ENCODE results near the gene HOXB5. TPM values are rescaled to one million over a fixed set of nuclear protein-coding genes. Genes with fewer than 3 reads are reported as not detected.

HOXB5 gene
- total RNA-seq, 2 experiments from 2014 or later, result 0.20 TPM; not detected in 1

DNA sequence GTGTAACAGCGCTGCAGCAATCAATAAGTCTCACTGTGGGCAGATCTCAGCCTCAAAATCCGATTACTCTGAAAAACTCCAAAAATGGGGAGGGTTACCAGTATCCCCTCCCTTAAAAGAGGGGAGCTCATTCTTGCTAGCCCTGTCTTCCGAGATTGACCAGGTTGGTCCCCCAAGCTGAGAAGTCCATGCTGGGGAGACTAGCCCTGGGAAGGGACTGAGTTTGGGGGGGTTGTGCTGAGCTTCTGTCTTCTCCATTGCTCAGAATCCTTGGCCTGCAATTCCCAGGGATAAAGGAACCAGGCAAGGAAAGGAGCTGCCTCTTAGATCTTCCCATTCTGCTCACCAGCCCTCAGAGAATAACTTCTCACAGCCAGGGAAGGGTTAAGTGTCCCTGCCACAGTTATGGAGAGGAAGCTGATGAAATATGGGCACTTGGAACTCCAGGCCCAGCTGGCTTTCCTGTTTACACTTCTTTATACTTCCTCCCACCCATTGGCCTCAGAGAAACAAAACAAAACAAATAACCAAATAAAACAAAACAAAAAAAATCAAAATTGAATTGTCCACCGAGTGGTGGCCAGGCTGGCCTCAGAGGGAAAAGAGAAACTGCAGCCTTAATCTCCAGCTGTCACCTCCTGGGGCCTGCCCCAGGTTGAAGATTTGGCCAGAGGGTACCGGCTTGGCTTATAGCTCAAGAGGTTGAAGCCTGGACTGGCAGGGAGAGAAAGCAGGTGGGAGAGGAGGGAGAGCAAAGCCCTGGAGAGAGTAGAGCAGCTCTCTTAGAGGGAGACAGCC, 6.1 kb downstream of the HOXB5 start:
- no peaks in the 10 kb centered on the region for H3K9me3 Mint-ChIP-seq
- peaks cover 79% of the 10 kb centered on the region for H3K27me3 Mint-ChIP-seq
- POLR2A ChIA-PET, result interaction anchor here (0.7 to 1.2 kb wide), 6 partner anchors 14 to 235 kb away, joined by 3 to 4 read pairs (median 3); partner anchors contain the start of gene HOXB9
- no peak overlapping the region for H3K27ac Mint-ChIP-seq
- no peak for DNase-seq
- CTCF ChIA-PET, result interaction anchor here (0.5 to 2.5 kb wide), 10 partner anchors 31 to 328 kb away, joined by 3 to 12 read pairs (median 3); no protein-coding TSS in a partner anchor
- H3K36me3 Mint-ChIP-seq (ENCODE audit: low read depth), result no peaks in the 10 kb centered on the region
- no peak overlapping the region for H3K4me3 Mint-ChIP-seq
- peaks cover 45% of the 10 kb centered on the region for H3K4me1 Mint-ChIP-seq

DNA sequence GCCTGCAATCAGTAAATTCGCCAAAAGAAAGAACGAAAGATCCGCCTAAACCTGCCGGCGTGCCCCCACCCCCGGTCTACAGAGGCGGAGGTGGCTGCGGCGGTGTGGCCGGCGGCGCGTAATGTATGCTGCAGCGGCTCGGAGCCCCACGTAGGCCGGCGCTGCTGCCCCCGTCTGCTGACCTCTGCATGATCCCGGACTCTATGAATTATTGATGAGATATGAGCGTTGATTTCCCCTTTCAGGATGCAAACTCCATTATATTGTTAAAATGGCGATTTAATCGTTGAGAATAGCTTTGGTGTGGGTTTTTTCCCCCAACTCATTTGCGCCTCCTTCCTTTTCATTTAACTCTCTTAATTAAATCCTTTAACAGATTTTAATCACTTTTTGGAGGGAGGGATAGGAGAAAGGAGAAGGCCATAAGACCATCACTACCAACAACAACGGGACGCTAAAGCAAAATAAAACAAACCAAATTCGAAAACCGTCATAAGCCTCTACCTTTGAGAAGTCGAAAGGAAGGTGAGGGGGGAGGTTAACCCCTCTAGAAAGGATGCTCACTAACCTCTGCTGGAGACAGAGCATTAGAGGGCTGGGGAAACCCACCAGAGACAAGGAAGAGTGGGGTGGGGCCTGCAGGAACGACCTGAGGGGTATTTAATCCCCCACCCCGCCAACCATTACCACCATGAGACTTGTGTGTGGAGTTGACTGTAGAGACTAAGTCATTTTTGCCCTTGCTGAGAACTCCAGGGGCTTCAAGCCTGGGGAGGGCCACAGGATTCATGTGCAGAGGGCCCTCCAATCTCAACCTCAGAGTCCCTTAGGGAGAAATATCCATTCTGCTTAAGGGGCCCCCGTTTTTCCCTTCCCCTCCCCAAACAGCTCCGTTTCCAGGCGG, 7.0 kb downstream of the HOXB5 start:
- DNase-seq, result peak; percentile 46
- Mint-ChIP-seq H3K27me3 (peaks cover 80% of the 10 kb centered on the region), H3K36me3 (ENCODE audit: low read depth) (no peaks in the 10 kb centered on the region), H3K4me1 (peaks cover 47% of the 10 kb centered on the region), H3K4me3 (peak overlapping the region; percentile 92), H3K27ac (peak overlapping the region; percentile 19), H3K9me3 (no peaks in the 10 kb centered on the region)
- ChIA-PET POLR2A (interaction anchor here (1.0 kb wide), 2 partner anchors 95 to 234 kb away, joined by 3 to 4 read pairs; no protein-coding TSS in a partner anchor), CTCF (interaction anchor here (0.6 to 1.0 kb wide), 3 partner anchors 39 to 133 kb away, joined by 3 read pairs; no protein-coding TSS in a partner anchor)

DNA sequence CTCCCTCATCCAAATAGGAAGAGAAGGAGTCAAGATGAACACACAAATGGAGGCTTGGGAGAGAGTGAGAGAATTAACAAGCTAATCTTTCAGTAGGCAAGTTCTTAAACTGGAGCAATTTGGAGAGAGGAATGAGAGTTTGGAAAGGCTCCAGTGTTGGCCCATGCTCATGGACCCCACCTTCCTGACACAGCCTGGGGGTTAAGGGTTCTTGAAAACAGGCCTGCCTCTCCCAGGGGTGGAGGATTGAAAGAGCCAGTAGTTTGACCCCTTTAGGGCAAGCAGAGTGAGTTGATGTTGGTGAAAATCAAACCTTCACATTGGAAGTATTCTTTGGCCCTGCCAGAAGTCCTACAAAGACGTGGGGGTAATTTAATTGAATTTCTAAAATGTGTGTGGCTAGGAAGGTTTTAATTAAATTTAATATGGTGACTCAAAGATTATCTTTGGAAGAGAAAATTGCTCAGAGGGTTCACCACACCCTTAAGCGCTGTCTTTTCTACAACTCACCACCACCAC, 9.3 kb downstream of the HOXB5 start:
- H3K9me3 Mint-ChIP-seq, result no peaks in the 10 kb centered on the region
- H3K4me3 Mint-ChIP-seq, result peak overlapping the region; percentile 92
- no peak overlapping the region for H3K27ac Mint-ChIP-seq
- peaks cover 80% of the 10 kb centered on the region for H3K27me3 Mint-ChIP-seq
- H3K4me1 Mint-ChIP-seq, result peaks cover 66% of the 10 kb centered on the region
- POLR2A ChIA-PET, result no interaction called here
- DNase-seq, result no peak
- H3K36me3 Mint-ChIP-seq (ENCODE audit: low read depth), result peaks cover 3% of the 10 kb centered on the region
- CTCF ChIA-PET, result interaction anchor here (1.0 to 2.4 kb wide), 4 partner anchors 9 to 276 kb away, joined by 4 to 14 read pairs (median 6); partner anchors contain the start of gene HOXB5

DNA sequence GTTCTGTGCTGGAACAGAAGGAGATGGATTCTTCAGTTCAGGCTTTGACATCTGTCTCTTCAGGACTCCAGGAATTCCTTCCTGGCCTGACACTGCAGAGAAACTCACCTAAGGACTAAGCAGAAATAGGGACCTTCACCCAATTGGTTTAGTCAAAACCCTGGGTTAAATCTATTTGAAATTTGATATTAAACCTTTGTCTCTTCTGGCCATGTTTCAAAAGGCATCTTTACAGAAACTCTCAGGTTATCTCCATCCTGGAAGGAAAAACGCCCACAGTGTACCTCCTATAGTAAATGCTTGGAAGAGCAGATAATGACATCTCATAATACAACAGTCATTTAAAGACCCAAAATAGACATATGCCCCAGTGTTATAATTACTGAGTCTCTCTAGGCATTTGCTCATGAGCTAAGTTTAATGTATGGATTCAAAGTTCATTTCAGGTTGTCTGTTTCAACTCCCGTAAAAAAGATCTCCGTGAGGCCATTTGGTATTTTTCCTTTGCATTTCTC, 9.8 kb downstream of the HOXB5 start:
- ChIA-PET CTCF (interaction anchor here (0.5 to 2.4 kb wide), 5 partner anchors 9 to 276 kb away, joined by 4 to 14 read pairs (median 5); partner anchors contain the start of gene HOXB5), POLR2A (interaction anchor here (0.8 to 1.1 kb wide), 2 partner anchors 130 to 250 kb away, joined by 3 to 6 read pairs; no protein-coding TSS in a partner anchor)
- H3K9me3 Mint-ChIP-seq, result no peaks in the 10 kb centered on the region
- H3K36me3 Mint-ChIP-seq (ENCODE audit: low read depth), result peaks cover 3% of the 10 kb centered on the region
- H3K27ac Mint-ChIP-seq, result no peak overlapping the region
- peaks cover 71% of the 10 kb centered on the region for H3K4me1 Mint-ChIP-seq
- H3K4me3 Mint-ChIP-seq, result peak overlapping the region; percentile 92
- H3K27me3 Mint-ChIP-seq, result peaks cover 80% of the 10 kb centered on the region
- no peak for DNase-seq

DNA sequence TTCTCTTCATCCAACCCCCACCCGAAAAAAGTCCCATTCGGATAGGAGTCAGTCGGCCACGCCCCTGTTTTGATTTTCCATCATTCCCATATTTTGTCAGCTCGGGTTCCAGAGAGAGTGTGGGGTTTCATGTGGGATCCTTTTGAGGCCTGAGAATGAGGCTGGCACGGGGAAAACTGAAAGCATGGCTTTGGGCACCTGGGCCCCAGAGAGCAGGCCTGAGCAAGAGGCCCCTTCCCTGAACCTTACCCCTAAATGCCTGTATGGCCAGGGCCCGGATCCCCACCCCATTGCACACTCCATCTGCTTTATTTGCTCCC, 10.9 kb downstream of the HOXB5 start:
- no peak overlapping the region for H3K27ac Mint-ChIP-seq
- H3K4me3 Mint-ChIP-seq, result peak overlapping the region; percentile 65
- H3K36me3 Mint-ChIP-seq (ENCODE audit: low read depth), result peaks cover 3% of the 10 kb centered on the region
- peaks cover 71% of the 10 kb centered on the region for H3K4me1 Mint-ChIP-seq
- H3K9me3 Mint-ChIP-seq, result no peaks in the 10 kb centered on the region
- POLR2A ChIA-PET, result interaction anchor here (0.5 to 1.1 kb wide), 6 partner anchors 11 to 251 kb away, joined by 3 to 6 read pairs (median 3); partner anchors contain the start of gene HOXB5
- DNase-seq, result no peak
- CTCF ChIA-PET, result interaction anchor here (1.0 to 2.4 kb wide), 3 partner anchors 10 to 503 kb away, joined by 3 to 14 read pairs (median 6); partner anchors contain the start of gene HOXB5
- H3K27me3 Mint-ChIP-seq, result peaks cover 73% of the 10 kb centered on the region

DNA sequence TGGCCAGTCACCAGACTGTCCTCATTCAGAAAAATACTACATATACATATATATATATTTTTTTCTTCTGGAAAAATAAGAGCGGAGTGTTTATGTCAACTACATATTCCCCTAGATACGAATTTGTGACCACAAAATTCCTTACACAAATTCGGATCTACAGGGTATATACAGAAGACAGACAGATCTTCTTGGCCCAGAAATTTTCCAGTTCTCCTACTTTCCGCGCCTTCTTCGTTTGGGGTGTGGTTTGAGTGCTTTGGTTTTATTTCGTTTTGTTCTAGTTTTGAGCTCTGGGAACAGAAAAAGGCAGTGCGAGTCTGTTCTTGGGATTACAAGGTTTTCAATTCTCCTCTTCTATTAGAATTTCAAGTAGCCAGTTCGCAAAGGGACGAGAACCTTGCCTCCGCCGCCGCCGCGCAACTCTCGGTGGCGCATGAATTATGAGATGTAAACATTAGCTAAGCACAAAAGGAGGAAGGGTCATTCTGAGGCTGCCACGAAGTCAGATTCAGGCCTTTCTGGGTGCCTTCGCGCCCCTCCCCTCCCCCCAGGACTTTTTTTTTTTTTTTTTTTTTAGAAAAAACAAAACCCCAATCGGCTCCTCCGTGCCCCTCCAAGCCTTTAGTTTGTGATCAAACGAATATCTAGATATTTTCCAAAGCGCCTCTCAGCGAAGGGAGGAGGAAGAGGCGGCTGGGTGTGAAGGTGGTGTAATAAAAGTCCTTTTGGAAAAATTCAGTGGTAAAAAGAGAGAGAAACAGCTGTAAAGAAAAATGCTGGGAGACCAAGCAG, 13.6 kb downstream of the HOXB5 start:
- peaks cover 66% of the 10 kb centered on the region for H3K4me1 Mint-ChIP-seq
- H3K4me3 Mint-ChIP-seq, result peak overlapping the region; percentile 94
- CTCF ChIA-PET, result interaction anchor here (0.6 to 0.7 kb wide), 3 partner anchors 74 to 1973 kb away, joined by 3 to 5 read pairs (median 3); no protein-coding TSS in a partner anchor
- POLR2A ChIA-PET, result no interaction called here
- H3K27me3 Mint-ChIP-seq, result peaks cover 54% of the 10 kb centered on the region
- no peak for DNase-seq
- H3K27ac Mint-ChIP-seq, result no peak overlapping the region
- H3K36me3 Mint-ChIP-seq (ENCODE audit: low read depth), result peaks cover 11% of the 10 kb centered on the region
- no peaks in the 10 kb centered on the region for H3K9me3 Mint-ChIP-seq

DNA sequence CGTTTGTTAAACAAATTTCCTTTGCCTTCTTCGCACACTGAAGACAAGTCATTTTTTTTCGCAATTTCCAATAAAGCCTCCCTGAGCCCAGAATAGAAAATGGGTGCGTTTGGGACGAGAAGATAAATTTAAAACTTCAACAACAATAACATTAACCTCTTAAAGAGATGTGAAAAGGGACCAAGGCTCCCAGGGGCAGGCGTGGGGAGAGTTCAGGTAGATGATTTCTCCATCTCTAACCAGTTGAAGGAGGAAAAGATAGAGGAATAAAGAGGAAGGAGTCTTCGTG, 14.2 kb downstream of the HOXB5 start:
- H3K9me3 Mint-ChIP-seq, result no peaks in the 10 kb centered on the region
- H3K4me1 Mint-ChIP-seq, result peaks cover 62% of the 10 kb centered on the region
- peaks cover 52% of the 10 kb centered on the region for H3K27me3 Mint-ChIP-seq
- no peak for DNase-seq
- peak overlapping the region; percentile 66 for H3K27ac Mint-ChIP-seq
- ChIA-PET POLR2A (interaction anchor here (0.7 to 0.9 kb wide), 2 partner anchors 87 to 243 kb away, joined by 4 read pairs; no protein-coding TSS in a partner anchor), CTCF (interaction anchor here (0.9 to 1.1 kb wide), 2 partner anchors 14 to 227 kb away, joined by 3 to 5 read pairs; partner anchors contain the start of gene HOXB5)
- peak overlapping the region; percentile 94 for H3K4me3 Mint-ChIP-seq
- peaks cover 11% of the 10 kb centered on the region for H3K36me3 Mint-ChIP-seq (ENCODE audit: low read depth)

DNA sequence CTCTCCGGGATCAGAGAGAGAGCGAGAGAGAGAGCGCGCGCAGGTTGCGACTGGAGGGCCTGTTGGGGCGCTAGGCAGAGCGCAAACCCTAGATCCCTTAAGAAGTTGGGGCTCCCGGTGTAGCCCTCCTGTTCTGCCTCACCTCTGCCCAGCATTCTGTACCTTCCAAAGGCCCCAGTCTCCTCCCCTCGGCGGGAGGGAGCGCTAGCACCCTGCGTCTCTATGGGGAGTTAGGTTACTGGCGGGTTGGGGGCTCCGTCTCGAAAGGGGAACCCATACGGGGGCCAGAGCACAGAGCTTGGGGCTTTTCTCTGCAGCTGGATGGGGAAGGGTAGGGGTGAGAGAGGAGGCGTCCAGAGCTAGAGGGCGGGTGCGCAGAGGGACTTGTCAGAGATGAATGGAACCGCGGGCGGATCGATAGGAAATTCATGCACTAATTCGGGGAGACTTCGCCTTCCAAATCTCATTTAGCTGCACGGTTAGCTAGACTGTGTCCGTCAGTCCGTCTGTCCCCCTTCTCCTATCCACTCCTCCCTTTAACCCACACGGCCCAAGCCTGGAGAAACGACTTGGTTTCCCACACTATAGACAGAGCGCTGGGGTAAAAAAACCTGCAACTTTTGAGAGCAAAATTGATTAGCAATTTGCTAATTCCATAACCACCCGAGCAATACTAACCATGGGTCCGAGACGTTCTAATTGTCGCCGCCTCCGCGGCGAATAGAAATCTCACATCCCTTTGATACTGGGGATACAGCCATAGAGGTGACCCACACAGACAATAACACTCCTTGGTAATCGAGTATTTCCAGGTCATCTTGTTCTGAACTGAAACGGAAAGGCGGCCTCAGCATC, 14.7 kb downstream of the HOXB5 start:
- Mint-ChIP-seq H3K4me3 (peak overlapping the region; percentile 94), H3K4me1 (peaks cover 58% of the 10 kb centered on the region), H3K27ac (peak overlapping the region; percentile 66), H3K27me3 (peaks cover 49% of the 10 kb centered on the region), H3K36me3 (ENCODE audit: low read depth) (peaks cover 11% of the 10 kb centered on the region), H3K9me3 (no peaks in the 10 kb centered on the region)
- ChIA-PET POLR2A (interaction anchor here (0.6 to 1.3 kb wide), 4 partner anchors 32 to 243 kb away, joined by 3 to 4 read pairs (median 4); no protein-coding TSS in a partner anchor), CTCF (interaction anchor here (0.9 to 1.1 kb wide), 2 partner anchors 15 to 227 kb away, joined by 3 to 5 read pairs; partner anchors contain the start of gene HOXB5)
- no peak for DNase-seq

DNA sequence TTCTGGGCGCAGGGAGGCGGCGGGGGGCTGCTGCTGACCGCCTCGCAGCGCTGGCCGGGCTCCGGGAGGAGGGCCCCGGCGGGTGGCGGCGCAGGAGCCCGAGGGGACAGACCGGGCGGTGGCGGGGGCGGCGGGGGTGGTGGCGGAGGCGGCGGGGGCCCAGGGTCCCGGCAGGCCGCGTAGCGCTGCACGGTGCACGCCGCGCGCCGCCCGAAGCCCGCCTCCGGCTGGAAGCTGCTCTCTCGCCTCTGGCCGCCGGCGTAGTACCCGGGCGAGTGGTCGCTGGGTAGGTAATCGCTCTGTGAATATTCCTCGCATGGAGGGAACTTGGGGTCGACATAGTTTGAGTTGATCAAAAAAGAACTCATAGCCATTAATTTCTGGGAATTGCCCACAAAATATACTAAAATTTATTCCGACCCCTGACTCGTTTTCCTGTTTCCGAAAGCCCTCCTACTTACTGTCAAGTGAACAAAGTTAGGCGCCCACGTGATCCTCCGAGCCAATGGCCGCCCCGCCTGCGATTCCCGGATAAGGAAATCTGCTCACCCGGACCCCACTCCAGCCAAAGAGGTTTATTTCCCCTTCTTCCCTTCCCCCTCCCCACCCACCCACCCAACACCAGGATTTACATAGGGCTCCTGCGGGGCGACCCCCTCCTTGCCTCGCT, 15.5 kb downstream of the HOXB5 start, which contains the start of gene HOXB4:
TSS of gene HOXB4 (minus strand) at position 405 of the 670 bp plus-strand sequence. CDS start at position 374, 31 bp downstream.
- CTCF ChIA-PET, result interaction anchor here (1.1 kb wide), 1 partner anchor 226 kb away, joined by 5 read pairs; no protein-coding TSS in a partner anchor
- peak within 1 kb of the TSS; percentile 78 for H3K27ac Mint-ChIP-seq
- H3K4me1 Mint-ChIP-seq, result peaks cover 63% of the 10 kb centered on the region

DNA sequence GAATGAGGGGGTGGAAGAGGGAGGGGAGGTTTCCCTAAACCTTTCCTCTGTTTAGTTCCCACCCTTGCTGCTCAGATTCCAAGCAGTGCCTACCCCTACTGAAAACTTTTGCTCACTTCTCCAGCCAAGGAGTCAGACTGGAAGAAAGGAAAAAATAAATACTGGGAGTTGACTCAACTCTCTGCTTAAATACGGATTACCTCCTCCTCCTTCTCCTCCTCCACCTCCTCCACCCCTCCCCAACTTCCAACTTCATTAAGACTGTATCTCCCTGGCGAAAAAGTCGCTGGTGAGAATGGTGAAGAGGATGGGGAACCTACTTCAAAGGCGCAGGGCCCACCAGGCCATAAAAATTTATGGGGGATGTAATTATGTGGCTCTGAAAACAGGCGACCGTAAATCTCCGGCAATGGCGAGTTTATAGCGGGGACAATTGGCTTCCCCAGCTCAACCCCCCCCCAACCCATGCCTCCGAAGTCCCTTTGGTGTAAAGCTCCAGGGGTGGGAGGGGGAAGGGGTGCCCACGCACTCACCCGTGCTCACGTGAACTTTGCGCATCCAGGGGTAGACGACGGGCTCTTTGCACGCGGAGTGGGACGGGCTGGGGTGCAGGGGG, 16.1 kb downstream of the HOXB5 start:
- Mint-ChIP-seq H3K9me3 (no peaks in the 10 kb centered on the region), H3K27ac (peak overlapping the region; percentile 64), H3K36me3 (ENCODE audit: low read depth) (peaks cover 17% of the 10 kb centered on the region), H3K4me1 (peaks cover 59% of the 10 kb centered on the region), H3K27me3 (peaks cover 36% of the 10 kb centered on the region), H3K4me3 (peak overlapping the region; percentile 83)
- POLR2A ChIA-PET, result interaction anchor here (1.0 kb wide), 2 partner anchors 31 to 72 kb away, joined by 3 read pairs; no protein-coding TSS in a partner anchor
- no peak for DNase-seq
- CTCF ChIA-PET, result interaction anchor here (0.5 to 1.3 kb wide), 3 partner anchors 22 to 226 kb away, joined by 3 read pairs; no protein-coding TSS in a partner anchor

More for the DNA sequence above, 15.5 kb downstream of the HOXB5 start, which contains the start of gene HOXB4:
- Mint-ChIP-seq H3K36me3 (ENCODE audit: low read depth) (peaks cover 17% of the 10 kb centered on the region), H3K27me3 (peaks cover 43% of the 10 kb centered on the region), H3K9me3 (no peaks in the 10 kb centered on the region), H3K4me3 (peak within 1 kb of the TSS; percentile 94)
- DNase-seq, result peak; percentile 80
- POLR2A ChIA-PET, result interaction anchor here (0.6 to 1.3 kb wide), 3 partner anchors 31 to 34 kb away, joined by 3 read pairs; no protein-coding TSS in a partner anchor

Data from activated CD4-positive, alpha-beta memory T cell treated with anti-CD3 and anti-CD28 coated beads, Interleukin-2, amount 10 ng/mL, durations not matched to agents 7 days and 5 days (primary cell).